Astrocyte (in vitro differentiated cells and primary cell): Measurements from ENCODE around the gene KLB. TPM values are rescaled to one million over a fixed set of nuclear protein-coding genes. Genes with fewer than 3 reads are reported as not detected.

ENCODE experiments used
- DNase-seq: peaks from one replicate; pipeline ENCODE4 v3.0.0-alpha.2; 2010; ENCODE audit warnings: low read depth
- FAIRE-seq: peaks from 2 replicates; lab custom pipeline; 2011; peaks lifted over from hg19 to GRCh38; lab: Jason Lieb, UNC
- H2AFZ ChIP-seq: 2 replicates; pipeline ENCODE4 v1.6.0; 2012; ENCODE audit warnings: low read depth, low read length, inconsistent platforms
- H3K27ac ChIP-seq: 2 replicates; pipeline ENCODE4 v1.5.1; 2011; ENCODE audit warnings: low read depth, low read length, inconsistent platforms
- H3K27me3 ChIP-seq: 2 replicates; pipeline ENCODE4 v1.6.0; 2011; ENCODE audit warnings: low read length, inconsistent platforms; ENCODE audit not compliant: insufficient read depth
- H3K36me3 ChIP-seq: 2 replicates; pipeline ENCODE4 v1.5.1; 2011; ENCODE audit warnings: low read length, inconsistent platforms; ENCODE audit not compliant: insufficient read depth
- H3K4me1 ChIP-seq: 2 replicates; pipeline ENCODE4 v1.5.1; 2011; ENCODE audit warnings: low read length, inconsistent platforms; ENCODE audit not compliant: insufficient read depth
- H3K4me2 ChIP-seq: 2 replicates; pipeline ENCODE4 v1.6.0; 2012; ENCODE audit warnings: low read length, inconsistent platforms
- H3K4me3 ChIP-seq: 2 replicates; pipeline ENCODE4 v1.5.1; 2011; ENCODE audit warnings: low read depth, mild to moderate bottlenecking, low read length, inconsistent platforms; ENCODE audit not compliant: insufficient read depth
- H3K79me2 ChIP-seq: 2 replicates; pipeline ENCODE4 v1.6.0; 2012; ENCODE audit warnings: mild to moderate bottlenecking, low read length, inconsistent platforms; ENCODE audit not compliant: insufficient read depth
- H3K9ac ChIP-seq: 2 replicates; pipeline ENCODE4 v1.6.0; 2012; ENCODE audit warnings: mild to moderate bottlenecking, low read length, inconsistent platforms
- H3K9me3 ChIP-seq: 2 replicates; pipeline ENCODE4 v1.5.1; 2012; ENCODE audit warnings: low read depth, mild to moderate bottlenecking, low read length, inconsistent platforms; ENCODE audit not compliant: insufficient read depth
- H4K20me1 ChIP-seq: 2 replicates; pipeline ENCODE4 v1.6.0; 2012; ENCODE audit warnings: low read length, inconsistent platforms; ENCODE audit not compliant: insufficient read depth
- H3K27ac Mint-ChIP-seq: one replicate; pipeline ENCODE4 v1.8.0; 2021; ENCODE audit warnings: mild to moderate bottlenecking, mixed read lengths; ENCODE audit not compliant: unreplicated experiment
- H3K27me3 Mint-ChIP-seq: one replicate; pipeline ENCODE4 v1.8.0; 2021; ENCODE audit warnings: low read depth, mixed read lengths; ENCODE audit not compliant: unreplicated experiment
- H3K36me3 Mint-ChIP-seq: one replicate; pipeline ENCODE4 v1.8.0; 2021; ENCODE audit warnings: low read depth, mixed read lengths; ENCODE audit not compliant: unreplicated experiment
- H3K4me1 Mint-ChIP-seq: one replicate; pipeline ENCODE4 v1.8.0; 2021; ENCODE audit warnings: low read depth, mixed read lengths; ENCODE audit not compliant: unreplicated experiment
- H3K4me3 Mint-ChIP-seq: one replicate; pipeline ENCODE4 v1.8.0; 2021; ENCODE audit warnings: mild to moderate bottlenecking, moderate library complexity, mixed read lengths; ENCODE audit not compliant: unreplicated experiment
- H3K9me3 Mint-ChIP-seq: one replicate; pipeline ENCODE4 v1.8.0; 2021; ENCODE audit warnings: mild to moderate bottlenecking, mixed read lengths; ENCODE audit not compliant: unreplicated experiment
- CTCF ChIP-seq: IDR thresholded peaks from 2 replicates; pipeline ENCODE4 v1.5.1; 2011; ENCODE audit warnings: low read depth, mild to moderate bottlenecking, inconsistent platforms, low read length, moderate library complexity; ENCODE audit not compliant: insufficient read depth
- EZH2 ChIP-seq: IDR thresholded peaks from 2 replicates; pipeline ENCODE4 v1.6.1; 2012; ENCODE audit warnings: mild to moderate bottlenecking, low read length, inconsistent platforms; ENCODE audit not compliant: insufficient read depth
- total RNA-seq: library from RNA; stranded (reverse); gene quantifications from 2 replicates; pipeline ENCODE4 v1.2.1, GENCODE V29; 2021

The KLB gene
- total RNA-seq, 1 donor from 2014 or later: not detected

- Histone ChIP-seq H3K4me1 (peaks cover 4% of the 10 kb centered on the region), H3K27me3 (no peaks in the 10 kb centered on the region), H3K79me2 (no peaks in the 10 kb centered on the region), H3K27ac (no peak overlapping the region), H3K9ac (peak overlapping the region; percentile 55), H2AFZ (peak overlapping the region; percentile 64), H3K4me2 (peak overlapping the region; percentile 83), H3K36me3 (peaks cover 6% of the 10 kb centered on the region), H4K20me1 (peaks cover 27% of the 10 kb centered on the region), H3K9me3 (no peaks in the 10 kb centered on the region), H3K4me3 (no peak overlapping the region)
- peaks cover 4% of the 10 kb centered on the region for H3K36me3 Mint-ChIP-seq
- peaks cover 7% of the 10 kb centered on the region for H3K4me1 Mint-ChIP-seq
- TF ChIP-seq CTCF (no peak), EZH2 (no peak)
- H3K27ac Mint-ChIP-seq: no peak overlapping the region
- no peak overlapping the region for H3K4me3 Mint-ChIP-seq
- FAIRE-seq (no peak), DNase-seq (no peak)
- H3K27me3 Mint-ChIP-seq: no peaks in the 10 kb centered on the region
- no peaks in the 10 kb centered on the region for H3K9me3 Mint-ChIP-seq
Observed at GRCh38 chr4:39446483-39446841, 39.7 kb downstream of the KLB start.

GRCh38 chr4:39446842-39447573 lies 40.3 kb downstream of the KLB start:
- Histone ChIP-seq H3K9ac (peak overlapping the region; percentile 55), H3K4me2 (peak overlapping the region; percentile 83), H3K79me2 (peaks cover under 1% of the 10 kb centered on the region), H3K4me1 (peaks cover 4% of the 10 kb centered on the region), H3K36me3 (peaks cover 8% of the 10 kb centered on the region), H3K4me3 (peak overlapping the region; percentile 47), H3K27me3 (no peaks in the 10 kb centered on the region), H3K27ac (no peak overlapping the region), H3K9me3 (no peaks in the 10 kb centered on the region), H2AFZ (peak overlapping the region; percentile 64), H4K20me1 (peaks cover 32% of the 10 kb centered on the region)
- Mint-ChIP-seq H3K27me3 (no peaks in the 10 kb centered on the region), H3K36me3 (peaks cover 6% of the 10 kb centered on the region), H3K4me3 (peak overlapping the region; percentile 27), H3K9me3 (no peaks in the 10 kb centered on the region), H3K4me1 (peaks cover 11% of the 10 kb centered on the region), H3K27ac (no peak overlapping the region)
- TF ChIP-seq EZH2 (no peak), CTCF (no peak)
- FAIRE-seq (no peak), DNase-seq (peak; percentile 31)

GRCh38 chr4:39450618-39451017 lies 43.9 kb downstream of the KLB start:
- Histone ChIP-seq H3K27ac (no peak overlapping the region), H4K20me1 (peaks cover 67% of the 10 kb centered on the region), H3K9me3 (no peaks in the 10 kb centered on the region), H3K4me1 (peaks cover 6% of the 10 kb centered on the region), H3K4me3 (no peak overlapping the region), H2AFZ (no peak overlapping the region), H3K4me2 (no peak overlapping the region), H3K27me3 (no peaks in the 10 kb centered on the region), H3K36me3 (peaks cover 43% of the 10 kb centered on the region), H3K79me2 (peaks cover 28% of the 10 kb centered on the region), H3K9ac (no peak overlapping the region)
- peak overlapping the region; percentile 25 for H3K4me3 Mint-ChIP-seq
- no peaks in the 10 kb centered on the region for H3K27me3 Mint-ChIP-seq
- TF ChIP-seq EZH2 (no peak), CTCF (no peak)
- H3K9me3 Mint-ChIP-seq: no peaks in the 10 kb centered on the region
- H3K27ac Mint-ChIP-seq: peak overlapping the region; percentile 26
- H3K36me3 Mint-ChIP-seq: peaks cover 20% of the 10 kb centered on the region
- no peak for FAIRE-seq
- peaks cover 19% of the 10 kb centered on the region for H3K4me1 Mint-ChIP-seq
- DNase-seq: no peak
